ENCODE measurements around the gene CA6.
"Not testable (repeated sequence)": the region's sequence is repeated elsewhere in the genome, so short reads cannot be mapped to it uniquely, and the experiment has no call there.

CA6 gene

DNA sequence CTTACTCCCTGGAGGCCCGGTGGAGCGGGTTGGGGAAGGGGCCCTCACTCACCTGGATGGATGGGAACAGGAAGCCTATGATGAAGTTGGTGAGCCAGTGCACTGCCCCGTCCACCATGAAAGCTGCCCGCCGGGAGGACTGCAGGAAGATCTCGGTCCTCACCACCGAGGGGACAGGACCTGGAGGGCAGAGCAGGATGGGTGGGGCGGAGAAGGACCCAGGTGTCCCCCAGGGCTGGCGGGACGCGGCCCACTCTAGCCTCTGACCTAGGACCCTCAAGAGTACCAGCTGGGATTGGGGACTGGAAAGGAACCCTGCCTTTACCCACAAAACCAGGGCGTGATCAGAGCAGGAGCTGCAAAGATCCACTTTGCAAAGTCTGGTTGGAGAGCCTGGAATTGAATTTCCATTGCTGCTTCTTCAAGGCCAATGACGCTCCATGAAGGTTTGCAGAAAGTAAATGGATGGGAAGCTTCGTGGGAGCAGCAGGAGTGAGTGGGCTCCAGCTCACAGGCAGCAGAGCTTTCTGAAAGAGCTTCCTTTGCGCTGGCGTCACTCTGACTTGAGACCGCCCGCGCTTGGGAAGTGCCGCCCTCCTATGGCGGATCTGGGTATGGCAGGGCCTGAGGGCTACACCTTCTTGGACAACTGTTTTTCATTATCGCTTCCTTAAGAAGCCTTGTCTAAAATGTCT, 59.2 kb downstream of the CA6 start:
- peak; percentile 77 to 84 for DNase-seq (ENCODE audit: low read depth in 2 of 2)

DNA sequence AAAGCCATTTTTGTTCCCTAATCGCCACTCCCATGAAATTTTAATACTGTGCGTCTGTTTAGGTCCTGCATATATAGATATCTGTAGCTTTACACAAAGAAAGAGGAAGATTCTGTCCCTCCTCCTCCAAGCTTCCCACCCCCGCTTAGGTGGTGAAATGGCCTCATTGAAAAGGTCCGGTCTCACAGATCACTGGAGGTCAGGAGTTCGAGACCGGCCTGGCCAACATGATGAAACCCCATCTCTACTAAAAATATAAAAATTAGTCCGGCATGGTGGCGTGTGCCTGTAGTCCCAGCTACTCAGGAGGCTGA, 59.7 kb downstream of the CA6 start:
- no peak for DNase-seq (ENCODE audit: low read depth in 2 of 2)

DNA sequence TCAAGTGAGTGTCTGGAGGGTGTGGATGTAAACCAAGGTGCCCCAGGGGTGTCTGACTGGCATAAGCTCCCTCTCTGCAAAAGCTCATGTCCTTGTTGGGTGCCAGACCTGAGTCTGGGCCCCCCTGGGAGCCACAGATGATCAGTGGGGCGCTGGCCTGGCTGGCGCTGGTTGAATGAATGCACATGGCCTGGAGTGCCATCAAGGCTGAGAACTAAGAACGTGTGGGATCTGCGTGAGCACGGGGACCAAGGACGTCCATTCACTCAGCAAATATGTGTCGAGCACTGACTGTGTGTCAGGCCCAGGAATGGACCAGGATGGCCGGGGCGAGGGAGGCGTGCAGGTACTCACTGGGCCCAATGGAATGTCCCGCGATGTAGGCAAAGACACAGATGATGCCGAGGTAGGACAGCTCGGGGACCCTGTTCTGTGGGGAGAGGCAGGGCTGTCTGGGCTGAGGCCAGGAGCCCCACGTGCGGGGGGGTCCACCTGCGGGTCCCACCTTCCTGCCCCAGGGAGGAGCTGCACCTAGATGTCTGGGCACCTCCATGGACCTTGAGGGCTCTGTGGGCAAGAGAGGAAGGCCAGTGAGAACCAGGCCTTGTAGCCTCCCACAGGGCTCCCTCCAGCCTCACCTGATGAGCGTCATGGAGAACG, 61.4 kb downstream of the CA6 start:
- no peak for DNase-seq (ENCODE audit: low read depth in 2 of 2)

DNA sequence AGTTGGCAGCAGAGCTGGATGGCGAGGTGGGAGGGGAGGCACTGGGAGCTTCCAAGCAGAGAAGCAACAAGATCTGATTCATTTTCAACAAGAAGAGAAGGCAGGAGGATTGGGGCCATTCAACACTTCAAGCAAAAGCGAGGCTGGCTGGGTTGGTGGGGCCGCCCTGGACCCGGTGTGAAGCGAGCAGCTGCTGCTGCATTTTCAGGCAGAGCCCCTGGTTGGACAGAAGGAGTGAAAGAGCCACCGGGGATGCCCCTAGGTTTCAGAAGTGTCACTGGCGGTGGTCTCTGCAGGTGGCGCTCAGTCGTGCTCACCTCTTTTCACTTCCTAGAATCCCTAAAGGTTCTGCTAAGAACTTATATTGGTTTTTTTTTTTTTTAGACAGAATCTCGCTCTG, 62.6 kb downstream of the CA6 start:
- DNase-seq (ENCODE audit: low read depth in 2 of 2): no peak

DNA sequence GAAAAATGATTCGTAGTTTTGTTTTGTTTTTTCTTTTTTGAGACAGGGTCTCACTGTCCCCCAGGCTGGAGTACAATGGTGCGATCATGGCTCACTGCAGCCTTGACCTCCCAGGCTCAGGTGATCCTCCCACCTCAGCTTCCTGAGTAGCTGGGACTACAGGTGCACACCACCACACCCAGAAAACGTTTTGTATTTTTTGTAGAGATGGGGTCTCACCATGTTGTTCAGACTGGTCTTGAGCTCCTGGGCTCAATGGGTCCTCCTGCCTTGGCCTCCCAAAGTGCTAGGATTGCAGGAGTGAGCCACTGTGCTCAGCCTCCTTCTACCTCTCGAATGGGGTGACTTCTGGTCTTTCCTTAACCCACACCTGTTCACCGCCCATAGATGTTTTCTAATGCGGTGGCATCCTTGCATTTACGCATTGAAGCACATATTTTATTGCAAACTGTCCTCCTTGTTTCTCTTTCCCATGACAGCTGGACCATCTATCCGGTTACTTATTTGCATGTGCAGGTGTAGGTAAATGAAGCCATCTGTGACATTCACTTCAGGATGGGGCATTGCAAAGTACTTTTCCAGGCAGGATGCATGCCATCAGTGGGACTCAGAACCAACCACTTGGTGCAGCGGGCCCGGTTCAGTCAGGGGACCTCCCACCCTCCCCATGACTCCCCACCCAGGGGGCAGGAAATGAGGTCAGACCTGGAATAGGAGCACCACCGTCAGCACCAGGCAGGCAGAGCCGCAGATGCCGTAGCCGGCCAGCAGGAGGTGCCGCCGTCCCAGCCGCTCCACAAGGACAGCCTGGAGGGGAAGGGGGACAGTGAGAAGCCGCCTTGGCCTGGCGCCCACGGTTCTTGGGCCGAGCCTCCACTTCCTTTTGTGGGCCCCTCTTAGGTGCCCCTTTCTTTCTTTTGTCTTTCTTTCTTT, 64.0 kb downstream of the CA6 start:
- peak in 1 of 2 donors; percentile 20 for DNase-seq (ENCODE audit: low read depth in 2 of 2)

DNA sequence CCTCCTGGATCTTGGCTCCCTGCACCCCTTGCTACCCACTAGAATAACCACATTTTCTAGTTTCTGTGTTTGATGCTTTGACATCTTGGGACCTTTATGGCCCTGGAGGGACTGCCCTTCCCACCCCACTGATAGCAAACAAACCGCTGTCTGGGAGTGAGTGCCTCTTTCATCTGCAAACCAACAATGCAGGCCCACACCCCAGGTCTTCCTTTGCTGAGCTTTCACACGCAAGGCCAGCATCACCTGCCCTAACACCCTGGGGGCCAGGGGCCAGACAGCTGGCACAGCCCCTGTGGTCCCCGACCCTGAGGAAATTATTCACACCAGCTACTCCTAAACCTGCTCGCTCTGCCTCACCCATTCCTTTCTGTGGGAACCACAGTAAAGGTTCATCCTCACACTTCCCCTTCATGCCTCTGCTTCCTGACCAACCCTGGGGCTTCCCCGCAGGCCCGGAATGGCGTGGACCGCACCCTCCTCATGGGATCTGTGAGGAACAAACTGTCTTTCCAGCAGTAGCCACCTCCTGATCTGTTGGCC, 65.2 kb downstream of the CA6 start:
- no peak for DNase-seq (ENCODE audit: low read depth in 2 of 2)

DNA sequence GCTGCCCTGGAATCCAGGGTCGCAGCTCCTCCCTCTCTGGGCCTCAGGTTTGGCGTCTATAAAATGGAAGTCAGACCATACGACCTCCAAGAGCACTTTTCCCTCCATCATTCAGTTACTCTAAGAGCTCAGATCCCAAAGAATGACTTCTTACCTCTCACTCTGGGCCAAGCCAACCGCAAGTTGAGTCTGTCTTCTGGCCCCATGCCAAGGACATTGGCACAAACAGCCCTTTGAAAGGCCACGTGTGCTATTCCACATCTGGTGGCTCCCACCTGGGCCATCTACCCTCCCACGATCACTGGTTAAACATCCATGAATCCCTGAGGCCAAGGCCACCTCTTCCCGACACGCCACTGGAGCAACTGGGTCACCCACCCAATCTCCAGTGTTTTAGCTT, 68.2 kb downstream of the CA6 start:
- DNase-seq (ENCODE audit: low read depth in 2 of 2): no peak

DNA sequence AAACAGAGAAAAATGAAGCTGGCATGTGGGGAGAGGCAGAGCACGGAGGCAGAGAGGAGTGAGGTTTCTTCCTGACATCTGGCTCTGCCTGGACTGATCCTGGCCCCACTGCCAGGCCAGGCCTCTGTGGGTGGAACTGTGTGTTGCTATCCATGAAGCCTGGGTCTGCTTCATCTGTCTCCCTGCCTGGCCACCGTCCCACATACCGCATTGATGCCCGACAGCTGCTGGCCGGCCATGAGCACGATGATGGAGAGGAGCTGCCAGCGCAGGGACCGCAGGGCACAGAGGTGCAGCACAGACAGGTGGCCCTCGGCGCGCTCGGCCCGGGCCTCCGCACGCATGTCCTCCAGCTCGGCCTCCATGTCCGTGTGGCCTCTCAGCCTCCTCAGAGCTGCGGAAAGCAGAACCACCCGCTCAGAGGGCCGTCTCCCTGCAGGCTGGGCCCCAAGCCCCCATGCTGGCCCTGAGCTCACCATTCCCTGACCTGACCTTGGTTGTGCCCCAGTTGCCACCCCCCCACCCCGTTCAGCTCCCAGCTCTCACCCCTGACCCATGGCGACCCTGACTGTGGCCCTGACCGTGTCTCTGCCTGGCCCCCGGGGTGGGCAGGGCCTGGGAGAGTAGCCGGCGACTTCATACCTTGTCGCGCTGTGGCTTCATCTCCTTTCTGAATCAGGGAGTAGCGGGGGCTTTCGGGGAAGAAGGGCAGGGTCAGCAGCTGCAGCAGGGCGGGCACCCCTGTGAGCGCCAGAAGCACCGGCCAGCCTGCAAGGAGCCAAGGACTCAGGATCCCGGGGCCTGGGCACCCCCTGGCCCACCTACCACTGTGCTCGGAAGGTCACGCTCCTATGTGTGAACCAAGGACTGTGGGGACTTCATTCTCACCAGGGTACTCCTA, 69.1 kb downstream of the CA6 start:
- no peak for DNase-seq (ENCODE audit: low read depth in 2 of 2)

DNA sequence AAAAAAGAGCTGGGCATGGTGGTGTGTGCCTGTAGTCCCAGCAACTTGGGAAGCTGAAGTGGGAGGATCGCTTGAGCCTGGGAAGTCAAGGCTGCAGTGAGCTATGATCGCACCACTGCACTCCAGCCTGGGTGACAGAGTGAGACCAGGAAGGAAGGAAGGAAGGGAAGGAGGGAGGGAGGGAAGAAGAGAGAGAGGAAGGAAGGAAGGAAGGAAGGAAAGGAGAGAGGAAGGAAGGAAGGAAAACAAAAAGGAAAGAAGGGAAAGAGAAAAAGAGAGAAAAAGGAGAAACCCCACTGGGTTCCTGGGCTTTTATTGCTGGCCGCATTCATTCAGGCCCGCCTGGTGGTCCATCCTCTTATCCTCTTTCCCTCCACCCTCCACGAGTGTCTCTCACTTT, 70.8 kb downstream of the CA6 start:
- DNase-seq (ENCODE audit: low read depth in 2 of 2): no peak

DNA sequence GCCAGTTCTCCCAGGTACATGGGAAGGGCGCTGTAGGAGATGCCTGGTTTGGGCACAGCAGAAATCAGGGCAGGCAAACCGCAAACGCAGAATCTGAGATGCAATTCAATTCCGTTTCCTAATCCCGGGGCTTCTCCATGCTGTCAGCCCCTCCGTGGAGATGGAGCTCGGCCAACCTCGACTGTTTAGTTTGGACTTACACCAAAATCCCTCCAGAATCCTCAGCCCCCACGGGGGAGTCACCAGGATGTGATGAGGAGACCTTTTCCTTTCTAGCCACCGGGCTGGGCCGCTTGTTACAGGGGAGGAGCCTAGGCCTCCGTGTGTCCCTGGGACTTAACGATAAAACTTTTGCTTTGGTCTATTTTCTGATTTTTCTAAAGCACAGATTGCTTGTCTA, 72.7 kb downstream of the CA6 start:
- no peak for DNase-seq (ENCODE audit: low read depth in 2 of 2)

DNA sequence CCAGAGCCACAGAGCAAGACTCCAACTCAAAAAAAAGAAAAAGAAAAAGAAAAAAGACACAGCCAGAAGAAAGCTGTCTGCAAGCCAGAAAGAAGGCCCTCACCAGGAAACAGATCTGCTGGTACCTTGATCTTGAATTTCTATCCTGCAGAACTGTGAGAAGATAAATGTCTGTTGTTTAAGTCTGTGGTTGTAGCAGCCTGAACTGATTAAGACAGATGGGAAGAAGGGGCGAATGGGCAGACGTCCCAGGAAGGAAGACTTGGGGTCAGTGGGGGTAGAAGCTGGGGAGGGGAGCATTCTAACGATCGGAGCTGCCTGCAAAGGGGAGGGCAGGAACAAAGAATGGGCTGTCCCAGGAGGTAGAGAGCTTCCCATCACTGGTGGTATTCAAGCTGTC, 74.2 kb downstream of the CA6 start:
- no peak for DNase-seq (ENCODE audit: low read depth in 2 of 2)

DNA sequence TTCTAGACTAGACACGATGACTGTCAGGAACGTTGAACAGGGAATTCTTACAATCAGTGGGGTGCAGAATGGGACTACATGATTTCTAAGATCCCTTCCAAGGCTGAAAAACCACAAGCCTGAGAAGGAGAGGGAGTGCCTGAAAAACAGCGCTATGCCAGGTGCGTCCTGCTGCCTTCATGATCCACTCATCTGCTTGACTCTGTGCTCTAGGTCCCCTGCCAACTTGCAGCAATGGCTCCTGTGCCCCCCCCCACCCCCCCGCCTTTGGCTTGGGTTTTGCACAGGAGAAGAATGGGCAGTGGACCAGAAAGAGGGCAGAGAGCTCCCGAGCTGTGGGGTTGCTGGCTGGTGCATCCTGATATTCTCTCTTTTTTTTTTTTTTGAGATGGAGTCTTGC, 74.6 kb downstream of the CA6 start:
- no peak for DNase-seq (ENCODE audit: low read depth in 2 of 2)

DNA sequence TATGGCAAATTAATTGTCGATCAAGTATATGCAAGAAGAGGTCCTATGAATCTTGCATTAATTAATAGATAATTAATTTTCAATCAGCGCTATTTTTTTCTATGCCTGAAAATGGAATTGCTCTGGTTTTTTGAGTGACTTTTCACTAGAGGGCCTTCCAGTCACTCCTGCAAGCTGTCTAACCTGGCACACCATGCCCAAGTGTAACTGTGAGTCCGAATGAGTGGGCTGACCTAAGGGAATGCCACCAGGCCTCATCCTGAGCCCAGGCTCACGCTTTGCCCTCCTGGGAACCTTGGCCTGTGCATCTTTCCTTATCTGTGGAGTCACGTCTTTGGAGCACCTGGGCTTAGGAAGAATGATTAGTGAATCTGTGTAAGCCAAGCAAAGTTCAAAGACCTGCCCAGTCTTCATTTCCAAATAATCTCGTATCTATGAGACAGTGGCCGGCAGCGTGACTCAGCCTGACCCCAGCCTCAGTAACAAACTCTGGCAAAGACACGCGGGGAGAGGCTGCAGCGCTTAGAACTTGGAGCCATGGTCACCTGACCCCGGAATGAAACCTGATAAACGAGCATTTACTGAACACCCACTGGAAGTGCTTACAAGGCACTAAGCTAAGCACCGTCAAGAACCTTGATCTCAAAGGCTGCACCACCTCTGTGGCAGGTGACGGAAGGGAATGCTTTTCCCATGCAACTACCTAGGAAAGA, 76.5 kb downstream of the CA6 start:
- DNase-seq (ENCODE audit: low read depth in 2 of 2): not testable (repeated sequence)

DNA sequence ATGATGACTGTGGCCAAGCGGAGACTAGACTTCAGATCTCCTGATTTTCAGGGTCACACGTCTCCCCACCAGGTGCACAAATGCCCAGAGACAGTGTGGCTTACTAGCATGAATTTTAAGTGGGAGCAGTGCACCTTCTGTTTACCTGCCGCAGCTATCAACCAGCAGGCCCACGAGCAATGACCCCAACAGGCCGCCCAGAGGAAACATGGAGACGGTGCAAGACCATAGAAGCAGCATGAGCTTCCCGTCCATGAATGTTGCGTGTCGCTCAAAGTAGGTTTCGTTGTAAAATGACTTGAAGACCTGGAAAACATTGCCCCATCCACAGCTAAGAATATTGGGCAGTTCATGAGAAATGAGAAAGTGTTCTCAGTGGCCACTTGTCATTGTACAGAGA, 77.1 kb downstream of the CA6 start:
- no peak for DNase-seq (ENCODE audit: low read depth in 2 of 2)

All from stimulated activated CD8-positive, alpha-beta memory T cell treated with anti-CD3 and anti-CD28 coated beads, Interleukin-2, amount 100 ng/mL, for 48 hours (primary cell).